A673 (cell line): ENCODE measurements around the gene SORL1-AS1.

Experiments used
- BruUV-seq: library from RNA; stranded (reverse); fragments of 400-500 nt; replicated peaks from 2 replicates; lab custom pipeline; 2021; lab: Mats Ljungman, UMichigan
- CTCF ChIA-PET: fragments of 300-600 bp; sonication (Branson Sonifier 250); formaldehyde crosslinking; loops from one replicate; lab custom pipeline; 2022; ENCODE audit warnings: antibody characterized with exemption; lab: Charles Lee
- POLR2A ChIA-PET: fragments of 300-600 bp; sonication (Branson Sonifier 250); formaldehyde crosslinking; loops from one replicate; lab custom pipeline; 2022; ENCODE audit warnings: antibody characterized with exemption; ENCODE audit not compliant: low non-redundant PET; lab: Charles Lee
- DNase-seq: peaks from one replicate; pipeline ENCODE4 v3.0.0-alpha.2; 2015; ENCODE audit warnings: low spot score
- H3K27ac ChIP-seq: fragments of 200-600 bp; sonication (generic); 2 replicates; pipeline ENCODE4 v1.5.1; 2016; ENCODE audit warnings: mixed run types, low read depth, mild to moderate bottlenecking, mixed read lengths, antibody characterized with exemption, low read length; ENCODE audit not compliant: poor library complexity, severe bottlenecking
- H3K27me3 ChIP-seq: fragments of 200-600 bp; sonication (generic); replicated peaks from 2 replicates; pipeline ENCODE4 v1.6.1; 2017; ENCODE audit warnings: mixed run types, low read depth, mild to moderate bottlenecking, mixed read lengths, antibody characterized with exemption, low read length; ENCODE audit not compliant: insufficient read depth, poor library complexity
- H3K36me3 ChIP-seq: fragments of 200-600 bp; sonication (generic); 2 replicates; pipeline ENCODE4 v1.6.1; 2016; ENCODE audit warnings: mixed run types, mild to moderate bottlenecking, mixed read lengths, antibody characterized with exemption, low read length; ENCODE audit not compliant: insufficient read depth, poor library complexity, severe bottlenecking
- H3K4me1 ChIP-seq: fragments of 200-600 bp; sonication (generic); 2 replicates; pipeline ENCODE4 v1.6.1; 2017; ENCODE audit warnings: mixed run types, mild to moderate bottlenecking, mixed read lengths, antibody characterized with exemption, low read length; ENCODE audit not compliant: insufficient read depth, poor library complexity, severe bottlenecking
- H3K4me3 ChIP-seq: fragments of 200-600 bp; sonication (generic); 2 replicates; pipeline ENCODE4 v1.5.1; 2016; ENCODE audit warnings: low read depth, mixed run types, mild to moderate bottlenecking, mixed read lengths, low read length; ENCODE audit not compliant: poor library complexity, severe bottlenecking
- H3K9me3 ChIP-seq: fragments of 200-600 bp; sonication (generic); 2 replicates; pipeline ENCODE4 v1.6.1; 2016; ENCODE audit warnings: mixed run types, low read depth, mild to moderate bottlenecking, mixed read lengths, antibody characterized with exemption, low read length; ENCODE audit not compliant: poor library complexity, severe bottlenecking
- CTCF ChIP-seq: fragments of 300-800, 200-600 bp; sonication (generic); conservative IDR thresholded peaks from 2 replicates; pipeline ENCODE4 v1.5.1; 2017; ENCODE audit warnings: low read depth, mild to moderate bottlenecking, antibody characterized with exemption, low read length, moderate library complexity, mixed read lengths
- EZH2 ChIP-seq: fragments of 200-600 bp; sonication (generic); IDR thresholded peaks from 2 replicates; pipeline ENCODE4 v1.6.1; 2017; ENCODE audit warnings: borderline replicate concordance, low read depth, mild to moderate bottlenecking, mixed read lengths, antibody characterized with exemption, low read length; ENCODE audit not compliant: poor library complexity, severe bottlenecking
- intact Hi-C: fragments of 100-400 bp; cut with micrococcal nuclease; formaldehyde crosslinking; loops from one replicate; pipeline ENCODE4 v1.10.0; 2022; ENCODE audit not compliant: unreplicated experiment

Gene SORL1-AS1

GRCh38 chr11:121489823-121490222 lies 37.1 kb upstream of the SORL1-AS1 start:
- TF ChIP-seq CTCF: no peak
- no peak for TF ChIP-seq EZH2
- no peak overlapping the region for H3K4me3 ChIP-seq
- DNase-seq: no peak
- ChIA-PET POLR2A (no interaction called here), CTCF (no interaction called here)
- no peaks in the 10 kb centered on the region for H3K9me3 ChIP-seq
- peaks cover 6% of the 10 kb centered on the region for H3K4me1 ChIP-seq
- intact Hi-C loops: no loop called here
- H3K36me3 ChIP-seq: no peaks in the 10 kb centered on the region
- no peaks in the 10 kb centered on the region for H3K27me3 ChIP-seq
- no peak overlapping the region for H3K27ac ChIP-seq
- no TSS peak for BruUV-seq

- Histone ChIP-seq H3K9me3 (no peaks in the 10 kb centered on the region), H3K27me3 (no peaks in the 10 kb centered on the region), H3K4me3 (no peak overlapping the region), H3K36me3 (no peaks in the 10 kb centered on the region), H3K27ac (no peak overlapping the region), H3K4me1 (no peaks in the 10 kb centered on the region)
- POLR2A ChIA-PET: no interaction called here
- DNase-seq: no peak
- BruUV-seq: no TSS peak
- no peak for TF ChIP-seq EZH2
- no peak for TF ChIP-seq CTCF
- CTCF ChIA-PET: no interaction called here
- intact Hi-C loops: no loop called here
These were observed 35.9 kb upstream of the SORL1-AS1 start for GRCh38 chr11:121488641-121489040.

- no peak overlapping the region for H3K4me3 ChIP-seq
- CTCF ChIA-PET: no interaction called here
- no peak for DNase-seq
- intact Hi-C loops: no loop called here
- no peak for TF ChIP-seq CTCF
- TF ChIP-seq EZH2: no peak
- BruUV-seq: no TSS peak
- no peaks in the 10 kb centered on the region for H3K36me3 ChIP-seq
- no peak overlapping the region for H3K27ac ChIP-seq
- no peaks in the 10 kb centered on the region for H3K27me3 ChIP-seq
- H3K4me1 ChIP-seq: no peaks in the 10 kb centered on the region
- no peaks in the 10 kb centered on the region for H3K9me3 ChIP-seq
- POLR2A ChIA-PET: no interaction called here
These were observed 35.4 kb upstream of the SORL1-AS1 start for GRCh38 chr11:121488170-121488569.
